Activated B cell treated with CpG ODN at 0.5 μM for 24 hours (primary cell): ENCODE measurements around the gene YEATS2. TPM values are rescaled to one million over a fixed set of nuclear protein-coding genes. Genes with fewer than 3 reads are reported as not detected.
"Not testable (repeated sequence)": the region's sequence is repeated elsewhere in the genome, so short reads cannot be mapped to it uniquely, and the experiment has no call there.

Source experiments
- ATAC-seq: fragments of 200-7000 bp; cut with Tn5 transposase; one replicate; pipeline ENCODE4 v1.10.0; 2021; ENCODE audit warnings: low read depth, mild to moderate bottlenecking, moderate library complexity
- CTCF ChIA-PET: fragments of 350-600 bp; sonication (Branson Sonifier 250); formaldehyde crosslinking; loops from one replicate; lab custom pipeline; 2021; ENCODE audit warnings: antibody characterized with exemption; lab: Charles Lee
- POLR2A ChIA-PET: fragments of 350-600 bp; sonication (Branson Sonifier 250); formaldehyde crosslinking; loops from one replicate; lab custom pipeline; 2021; ENCODE audit warnings: antibody characterized with exemption; lab: Charles Lee
- DNase-seq: peaks from one replicate; pipeline ENCODE4 v3.0.0; 2022
- H3K27ac Mint-ChIP-seq: one replicate; pipeline ENCODE4 v1.8.0; 2020; ENCODE audit warnings: mixed read lengths
- H3K27me3 Mint-ChIP-seq: one replicate; pipeline ENCODE4 v1.8.0; 2021; ENCODE audit warnings: mixed read lengths
- H3K36me3 Mint-ChIP-seq: one replicate; pipeline ENCODE4 v1.8.0; 2021; ENCODE audit warnings: low read depth, mixed read lengths
- H3K4me1 Mint-ChIP-seq: one replicate; pipeline ENCODE4 v1.8.0; 2021; ENCODE audit warnings: mixed read lengths
- H3K4me3 Mint-ChIP-seq: one replicate; pipeline ENCODE4 v1.8.0; 2020; ENCODE audit warnings: mild to moderate bottlenecking, mixed read lengths
- H3K9me3 Mint-ChIP-seq: one replicate; pipeline ENCODE4 v1.8.0; 2020; ENCODE audit warnings: mixed read lengths
- CTCF ChIP-seq: fragments of 200-600 bp; IDR thresholded peaks from one replicate; pipeline ENCODE4 v1.8.0; 2022; ENCODE audit warnings: antibody characterized with exemption, mild to moderate bottlenecking
- intact Hi-C: fragments of 100-400 bp; cut with micrococcal nuclease; formaldehyde crosslinking; loops from one replicate; pipeline ENCODE4 v1.15.1; 2024
- total RNA-seq: library from RNA; stranded (reverse); gene quantifications from 2 replicates; pipeline ENCODE4 v1.2.3, GENCODE V29; 2022

YEATS2 gene
- total RNA-seq, 1 donor from 2014 or later, result 26.2 TPM

GRCh38 chr3:183737116-183737515 is 39.5 kb downstream of the YEATS2 start:
- ChIA-PET CTCF (no interaction called here), POLR2A (no interaction called here)
- no peak for DNase-seq
- TF ChIP-seq CTCF, result no peak
- intact Hi-C loops, result no loop called here
- H3K4me3 Mint-ChIP-seq, result no peak overlapping the region
- ATAC-seq, result no peak
- H3K4me1 Mint-ChIP-seq, result no peaks in the 10 kb centered on the region
- H3K9me3 Mint-ChIP-seq, result no peaks in the 10 kb centered on the region
- no peaks in the 10 kb centered on the region for H3K27me3 Mint-ChIP-seq
- peaks cover 62% of the 10 kb centered on the region for H3K36me3 Mint-ChIP-seq
- no peak overlapping the region for H3K27ac Mint-ChIP-seq

DNA sequence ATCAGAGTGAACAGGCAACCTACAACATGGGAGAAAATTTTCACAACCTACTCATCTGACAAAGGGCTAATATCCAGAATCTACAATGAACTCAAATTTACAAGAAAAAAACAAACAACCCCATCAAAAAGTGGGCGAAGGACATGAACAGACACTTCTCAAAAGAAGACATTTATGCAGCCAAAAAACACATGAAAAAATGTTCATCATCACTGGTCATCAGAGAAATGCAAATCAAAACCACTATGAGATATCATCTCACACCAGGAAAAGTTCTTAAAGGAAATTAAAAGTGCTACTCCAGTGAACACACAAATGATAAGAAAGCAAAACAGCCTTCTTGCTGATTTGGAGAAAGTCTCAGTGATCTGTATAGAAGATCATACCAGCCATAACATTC is 42.6 kb downstream of the YEATS2 start:
- DNase-seq, H3K27me3 Mint-ChIP-seq, H3K9me3 Mint-ChIP-seq, H3K4me3 Mint-ChIP-seq, H3K27ac Mint-ChIP-seq, POLR2A ChIA-PET, ATAC-seq, CTCF ChIA-PET, intact Hi-C loops, H3K4me1 Mint-ChIP-seq: not testable (repeated sequence)
- peaks cover 44% of the 10 kb centered on the region for H3K36me3 Mint-ChIP-seq

GRCh38 chr3:183743231-183743630 is 45.6 kb downstream of the YEATS2 start:
- Mint-ChIP-seq H3K4me1 (no peaks in the 10 kb centered on the region), H3K27ac (no peak overlapping the region), H3K36me3 (peaks cover 33% of the 10 kb centered on the region), H3K9me3 (no peaks in the 10 kb centered on the region), H3K27me3 (no peaks in the 10 kb centered on the region), H3K4me3 (no peak overlapping the region)
- intact Hi-C loops, result no loop called here
- ChIA-PET POLR2A (no interaction called here), CTCF (no interaction called here)
- TF ChIP-seq CTCF, result no peak
- no peak for ATAC-seq
- DNase-seq, result no peak

- TF ChIP-seq CTCF, result no peak
- H3K36me3 Mint-ChIP-seq, result peaks cover 41% of the 10 kb centered on the region
- H3K4me1 Mint-ChIP-seq, result no peaks in the 10 kb centered on the region
- DNase-seq (no peak), ATAC-seq (no peak)
- intact Hi-C loops, result no loop called here
- no peak overlapping the region for H3K4me3 Mint-ChIP-seq
- no peak overlapping the region for H3K27ac Mint-ChIP-seq
- H3K27me3 Mint-ChIP-seq, result no peaks in the 10 kb centered on the region
- H3K9me3 Mint-ChIP-seq, result no peaks in the 10 kb centered on the region
- POLR2A ChIA-PET, result no interaction called here
- CTCF ChIA-PET, result no interaction called here
These were observed 47.9 kb downstream of the YEATS2 start for GRCh38 chr3:183745300-183746098.

DNA sequence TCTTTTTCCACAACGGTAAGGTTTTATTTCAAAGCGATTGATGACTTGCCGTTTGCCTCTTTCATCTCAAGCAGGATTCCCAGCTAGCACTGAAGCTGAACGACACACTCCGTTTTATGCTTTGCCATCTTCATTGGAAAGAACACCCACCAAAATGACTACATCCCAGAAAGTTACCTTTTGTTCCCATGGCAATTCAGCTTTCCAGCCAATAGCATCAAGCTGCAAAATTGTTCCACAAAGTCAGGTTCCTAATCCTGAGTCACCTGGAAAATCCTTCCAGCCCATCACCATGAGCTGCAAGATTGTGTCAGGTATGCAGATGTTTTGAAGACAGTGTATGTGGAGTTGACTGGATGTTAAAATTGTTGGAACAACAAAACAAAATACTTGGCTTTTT is 56.5 kb downstream of the YEATS2 start:
- intact Hi-C loops, result no loop called here
- no peak overlapping the region for H3K27ac Mint-ChIP-seq
- H3K4me3 Mint-ChIP-seq, result no peak overlapping the region
- DNase-seq (no peak), ATAC-seq (no peak)
- no peaks in the 10 kb centered on the region for H3K27me3 Mint-ChIP-seq
- no peaks in the 10 kb centered on the region for H3K9me3 Mint-ChIP-seq
- peaks cover 67% of the 10 kb centered on the region for H3K36me3 Mint-ChIP-seq
- no peak for TF ChIP-seq CTCF
- no peaks in the 10 kb centered on the region for H3K4me1 Mint-ChIP-seq
- ChIA-PET CTCF (no interaction called here), POLR2A (interaction anchor here (0.6 kb wide), 1 partner anchor 12 kb away, joined by 4 read pairs; no protein-coding TSS in a partner anchor)
